Measurements from ENCODE around the gene ZNF366.

DNA sequence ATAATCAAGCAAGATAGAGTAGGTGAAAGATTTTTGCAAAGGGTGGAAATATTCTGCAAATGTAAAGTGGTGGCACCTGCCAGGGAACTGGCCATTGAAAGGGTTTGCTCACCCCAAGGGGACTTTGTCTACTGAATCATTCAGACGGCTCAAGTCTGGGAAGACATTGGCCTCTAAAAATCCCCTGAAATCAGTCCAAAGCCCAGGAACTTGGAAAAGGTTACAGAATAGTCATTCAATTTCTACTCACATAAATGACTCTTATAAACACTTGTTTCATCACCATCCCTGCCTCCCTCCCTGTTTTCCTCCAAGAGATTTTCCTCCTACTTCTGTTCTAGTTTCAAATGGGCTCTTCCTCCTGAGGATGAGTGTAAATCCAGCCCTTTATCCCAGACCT lies 28.5 kb downstream of the ZNF366 start:
- TF ChIP-seq, protein P1, sequence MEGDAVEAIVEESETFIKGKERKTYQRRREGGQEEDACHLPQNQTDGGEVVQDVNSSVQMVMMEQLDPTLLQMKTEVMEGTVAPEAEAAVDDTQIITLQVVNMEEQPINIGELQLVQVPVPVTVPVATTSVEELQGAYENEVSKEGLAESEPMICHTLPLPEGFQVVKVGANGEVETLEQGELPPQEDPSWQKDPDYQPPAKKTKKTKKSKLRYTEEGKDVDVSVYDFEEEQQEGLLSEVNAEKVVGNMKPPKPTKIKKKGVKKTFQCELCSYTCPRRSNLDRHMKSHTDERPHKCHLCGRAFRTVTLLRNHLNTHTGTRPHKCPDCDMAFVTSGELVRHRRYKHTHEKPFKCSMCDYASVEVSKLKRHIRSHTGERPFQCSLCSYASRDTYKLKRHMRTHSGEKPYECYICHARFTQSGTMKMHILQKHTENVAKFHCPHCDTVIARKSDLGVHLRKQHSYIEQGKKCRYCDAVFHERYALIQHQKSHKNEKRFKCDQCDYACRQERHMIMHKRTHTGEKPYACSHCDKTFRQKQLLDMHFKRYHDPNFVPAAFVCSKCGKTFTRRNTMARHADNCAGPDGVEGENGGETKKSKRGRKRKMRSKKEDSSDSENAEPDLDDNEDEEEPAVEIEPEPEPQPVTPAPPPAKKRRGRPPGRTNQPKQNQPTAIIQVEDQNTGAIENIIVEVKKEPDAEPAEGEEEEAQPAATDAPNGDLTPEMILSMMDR (conservative IDR thresholded peaks at IDR 0.05; ENCODE audit: low read length) = no peak
- no peak for TF ChIP-seq EZH2phosphoT487 (IDR thresholded peaks at IDR 0.05; ENCODE audit: borderline replicate concordance, low read depth, low read length)
